ENCODE results near the gene RGS21.
"Not testable (repeated sequence)": the region's sequence is repeated elsewhere in the genome, so short reads cannot be mapped to it uniquely, and the experiment has no call there.

RGS21 gene, protein sequence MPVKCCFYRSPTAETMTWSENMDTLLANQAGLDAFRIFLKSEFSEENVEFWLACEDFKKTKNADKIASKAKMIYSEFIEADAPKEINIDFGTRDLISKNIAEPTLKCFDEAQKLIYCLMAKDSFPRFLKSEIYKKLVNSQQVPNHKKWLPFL

DNA sequence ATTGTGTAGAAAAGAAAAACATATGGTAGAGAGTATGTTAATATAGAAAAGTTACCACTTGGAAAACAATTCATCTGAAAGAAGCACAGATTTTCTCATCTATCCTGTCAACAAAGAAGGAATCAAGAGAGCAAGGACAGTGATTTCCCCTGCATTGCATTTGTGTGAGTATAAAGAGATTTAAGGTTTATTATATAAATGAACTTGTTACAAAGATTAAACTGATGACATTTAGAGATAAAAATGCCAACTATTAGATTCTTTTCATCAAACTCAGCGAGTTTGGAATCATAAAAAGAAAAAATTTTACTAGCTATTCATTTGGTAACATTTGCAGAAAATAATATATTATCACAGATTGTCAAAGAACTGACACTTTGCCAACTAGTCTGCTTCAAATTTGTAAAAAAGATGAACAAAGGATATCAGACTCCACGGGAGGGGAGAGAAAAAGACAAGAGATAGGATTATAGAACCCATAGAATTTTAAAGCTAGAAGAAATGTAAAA is at the start of gene RGS21:
Gene RGS21, plus strand, starts transcription at position 51 of the 509 bp plus-strand sequence. CDS start 26,045 bp downstream, outside the sequence.
- no peaks in the 10 kb centered on the region for H3K36me3 ChIP-seq (ENCODE audit: control insufficient read depth, low read depth, low read length)
- no peaks in the 10 kb centered on the region for H3K9me3 ChIP-seq (ENCODE audit: control insufficient read depth, low read depth, low read length)
- H3K9ac ChIP-seq (ENCODE audit: low read length): no peak within 1 kb of the TSS
- no peak within 1 kb of the TSS for H3K4me3 ChIP-seq (ENCODE audit: low read length)
- no peak within 1 kb of the TSS for H3K27ac ChIP-seq (ENCODE audit: low read length)
- H3K4me1 ChIP-seq (ENCODE audit: control insufficient read depth, low read depth, low read length): peaks cover 3% of the 10 kb centered on the region
- no peaks in the 10 kb centered on the region for H3K27me3 ChIP-seq (ENCODE audit: control insufficient read depth, insufficient read depth, low read length)

DNA sequence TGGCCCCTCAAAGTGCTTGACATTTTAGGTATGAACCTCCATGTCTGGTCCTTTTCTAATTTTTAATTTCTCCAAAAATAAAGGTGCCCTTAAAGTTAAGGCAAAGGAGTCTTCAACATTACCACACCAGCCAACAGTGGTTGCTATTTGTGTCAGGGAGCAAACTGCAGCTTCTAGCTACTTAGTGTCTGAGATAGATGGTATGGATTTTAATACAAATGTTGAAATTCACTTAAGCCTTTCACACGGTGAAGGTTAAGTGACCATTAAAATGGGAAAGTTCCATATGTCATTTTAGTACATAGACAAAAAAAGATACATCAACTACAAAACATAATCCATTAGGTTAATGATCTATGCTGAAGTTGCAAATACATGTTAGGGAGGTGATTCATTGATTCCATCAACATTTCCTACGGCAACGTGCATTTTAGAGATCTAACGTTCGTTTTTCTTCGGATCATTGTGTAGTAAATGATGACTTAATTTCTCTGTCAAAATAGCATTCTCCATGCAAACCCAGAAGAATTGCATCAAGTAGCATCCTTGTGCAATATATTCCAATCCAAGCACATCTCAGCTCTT is 48.2 kb upstream of the RGS21 start:
- no peak overlapping the region for H3K4me3 ChIP-seq (ENCODE audit: low read length)
- no peaks in the 10 kb centered on the region for H3K4me1 ChIP-seq (ENCODE audit: control insufficient read depth, low read depth, low read length)
- H3K27ac ChIP-seq (ENCODE audit: low read length): no peak overlapping the region

DNA sequence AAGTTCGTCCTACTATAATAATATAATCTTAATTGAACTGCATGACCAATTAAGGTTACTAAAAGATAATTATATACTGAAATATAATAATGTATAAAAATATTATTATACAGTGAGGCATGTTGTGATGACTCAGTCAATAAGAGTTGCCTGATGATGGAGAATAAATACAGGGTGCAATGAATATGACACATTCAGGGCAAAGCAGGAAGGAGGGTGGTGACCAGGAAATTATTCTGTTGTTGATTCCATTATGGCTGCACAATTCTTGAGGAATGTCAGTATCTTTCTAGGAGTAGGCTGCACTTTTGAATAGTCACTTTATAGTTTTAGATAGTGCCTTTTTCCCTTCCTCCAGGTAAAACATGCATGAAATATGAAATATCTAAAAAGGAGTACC is 46.4 kb upstream of the RGS21 start:
- Histone ChIP-seq H3K4me1 (ENCODE audit: control insufficient read depth, low read depth, low read length) (no peaks in the 10 kb centered on the region), H3K9ac (ENCODE audit: low read length) (no peak overlapping the region), H3K27ac (ENCODE audit: low read length) (no peak overlapping the region), H3K9me3 (ENCODE audit: control insufficient read depth, low read depth, low read length) (no peaks in the 10 kb centered on the region), H3K4me3 (ENCODE audit: low read length) (no peak overlapping the region), H3K36me3 (ENCODE audit: control insufficient read depth, low read depth, low read length) (no peaks in the 10 kb centered on the region), H3K27me3 (ENCODE audit: control insufficient read depth, insufficient read depth, low read length) (no peaks in the 10 kb centered on the region)

More for the DNA sequence above, 48.2 kb upstream of the RGS21 start:
- Histone ChIP-seq H3K9me3 (ENCODE audit: control insufficient read depth, low read depth, low read length) (no peaks in the 10 kb centered on the region), H3K27me3 (ENCODE audit: control insufficient read depth, insufficient read depth, low read length) (no peaks in the 10 kb centered on the region), H3K9ac (ENCODE audit: low read length) (no peak overlapping the region), H3K36me3 (ENCODE audit: control insufficient read depth, low read depth, low read length) (no peaks in the 10 kb centered on the region)

- Histone ChIP-seq H3K36me3 (ENCODE audit: control insufficient read depth, low read depth, low read length) (no peaks in the 10 kb centered on the region), H3K4me1 (ENCODE audit: control insufficient read depth, low read depth, low read length) (no peaks in the 10 kb centered on the region), H3K9ac (ENCODE audit: low read length) (no peak overlapping the region), H3K9me3 (ENCODE audit: control insufficient read depth, low read depth, low read length) (no peaks in the 10 kb centered on the region), H3K4me3 (ENCODE audit: low read length) (no peak overlapping the region), H3K27me3 (ENCODE audit: control insufficient read depth, insufficient read depth, low read length) (no peaks in the 10 kb centered on the region), H3K27ac (ENCODE audit: low read length) (no peak overlapping the region)
Observed at GRCh38 chr1:192272732-192273131, 44.1 kb upstream of the RGS21 start.

DNA sequence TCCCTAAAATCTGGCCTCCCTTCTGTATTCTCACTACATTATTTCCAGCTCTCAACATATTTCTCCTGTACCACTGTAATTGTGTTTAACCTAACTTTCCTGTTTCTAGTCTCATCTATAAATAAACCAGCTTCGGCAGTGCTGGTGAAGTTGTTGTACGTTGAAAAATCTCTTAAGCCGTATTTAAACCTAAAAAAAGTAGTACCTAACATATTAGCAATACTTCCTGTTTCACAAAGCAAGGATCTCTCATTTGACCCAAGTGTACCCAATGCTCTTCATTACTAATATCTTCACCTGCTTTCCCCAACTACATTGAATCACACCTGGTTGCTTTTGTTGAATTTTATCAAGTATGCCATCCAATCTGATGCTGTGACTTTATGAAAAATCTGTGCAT is 42.2 kb upstream of the RGS21 start:
- no peak overlapping the region for H3K4me3 ChIP-seq (ENCODE audit: low read length)
- no peaks in the 10 kb centered on the region for H3K4me1 ChIP-seq (ENCODE audit: control insufficient read depth, low read depth, low read length)
- no peak overlapping the region for H3K27ac ChIP-seq (ENCODE audit: low read length)
- H3K27me3 ChIP-seq (ENCODE audit: control insufficient read depth, insufficient read depth, low read length): no peaks in the 10 kb centered on the region
- H3K9me3 ChIP-seq (ENCODE audit: control insufficient read depth, low read depth, low read length): no peaks in the 10 kb centered on the region
- H3K9ac ChIP-seq (ENCODE audit: low read length): no peak overlapping the region
- H3K36me3 ChIP-seq (ENCODE audit: control insufficient read depth, low read depth, low read length): no peaks in the 10 kb centered on the region

- Histone ChIP-seq H3K4me3 (ENCODE audit: low read length) (no peak overlapping the region), H3K4me1 (ENCODE audit: control insufficient read depth, low read depth, low read length) (no peaks in the 10 kb centered on the region), H3K27ac (ENCODE audit: low read length) (no peak overlapping the region), H3K36me3 (ENCODE audit: control insufficient read depth, low read depth, low read length) (no peaks in the 10 kb centered on the region), H3K9me3 (ENCODE audit: control insufficient read depth, low read depth, low read length) (peaks cover 3% of the 10 kb centered on the region), H3K9ac (ENCODE audit: low read length) (no peak overlapping the region), H3K27me3 (ENCODE audit: control insufficient read depth, insufficient read depth, low read length) (no peaks in the 10 kb centered on the region)
Observed at GRCh38 chr1:192277635-192278034, 39.2 kb upstream of the RGS21 start.

DNA sequence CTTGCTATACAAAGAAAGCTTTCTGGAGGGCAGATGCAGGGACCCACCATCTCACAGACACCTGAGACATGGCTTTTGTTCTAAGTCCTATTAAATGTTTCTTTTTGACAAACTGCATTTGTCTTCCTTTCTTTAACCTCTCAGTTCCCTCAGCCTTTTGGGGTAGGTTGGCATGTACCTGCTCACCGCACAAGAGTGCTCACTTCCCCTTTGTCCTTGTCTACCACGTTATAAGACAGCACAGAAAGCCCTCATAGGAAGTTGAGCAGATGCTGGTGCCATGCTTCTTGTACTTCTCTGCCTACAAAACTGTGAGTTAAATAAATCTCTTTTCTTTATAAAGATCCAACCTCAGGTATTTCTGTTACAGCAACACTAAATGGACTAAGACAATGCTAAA is 31.9 kb upstream of the RGS21 start:
- Histone ChIP-seq H3K9me3 (ENCODE audit: control insufficient read depth, low read depth, low read length) (peaks cover 3% of the 10 kb centered on the region), H3K27me3 (ENCODE audit: control insufficient read depth, insufficient read depth, low read length) (no peaks in the 10 kb centered on the region), H3K9ac (ENCODE audit: low read length) (no peak overlapping the region), H3K4me3 (ENCODE audit: low read length) (no peak overlapping the region), H3K27ac (ENCODE audit: low read length) (no peak overlapping the region), H3K36me3 (ENCODE audit: control insufficient read depth, low read depth, low read length) (no peaks in the 10 kb centered on the region), H3K4me1 (ENCODE audit: control insufficient read depth, low read depth, low read length) (no peaks in the 10 kb centered on the region)

- Histone ChIP-seq H3K9ac (ENCODE audit: low read length) (no peak overlapping the region), H3K27ac (ENCODE audit: low read length) (no peak overlapping the region), H3K27me3 (ENCODE audit: control insufficient read depth, insufficient read depth, low read length) (no peaks in the 10 kb centered on the region), H3K36me3 (ENCODE audit: control insufficient read depth, low read depth, low read length) (no peaks in the 10 kb centered on the region), H3K9me3 (ENCODE audit: control insufficient read depth, low read depth, low read length) (no peaks in the 10 kb centered on the region), H3K4me3 (ENCODE audit: low read length) (no peak overlapping the region), H3K4me1 (ENCODE audit: control insufficient read depth, low read depth, low read length) (no peaks in the 10 kb centered on the region)
Observed at GRCh38 chr1:192303029-192303428, 13.8 kb upstream of the RGS21 start.

DNA sequence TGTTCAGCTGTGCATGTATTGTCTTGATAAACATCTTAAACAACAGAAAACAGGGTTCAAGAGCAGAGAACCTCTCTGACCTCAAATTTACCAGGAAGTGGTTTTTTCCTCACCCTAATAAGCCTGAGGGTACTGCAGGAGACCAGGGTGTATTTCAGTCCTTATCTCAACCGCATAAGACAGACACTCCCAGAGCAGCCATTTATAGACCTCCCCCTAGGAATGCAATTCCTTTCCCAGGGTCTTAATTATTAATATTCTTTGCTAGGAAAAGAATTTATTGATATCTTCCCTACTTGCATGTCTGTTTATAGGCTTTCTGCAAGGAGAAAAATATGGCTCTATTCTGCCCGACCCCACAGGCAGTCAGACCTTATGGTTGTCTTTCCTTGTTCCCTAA is 8.5 kb upstream of the RGS21 start:
- H3K27me3 ChIP-seq (ENCODE audit: control insufficient read depth, insufficient read depth, low read length); H3K27ac ChIP-seq (ENCODE audit: low read length); H3K36me3 ChIP-seq (ENCODE audit: control insufficient read depth, low read depth, low read length); H3K4me1 ChIP-seq (ENCODE audit: control insufficient read depth, low read depth, low read length); H3K9ac ChIP-seq (ENCODE audit: low read length); H3K4me3 ChIP-seq (ENCODE audit: low read length); H3K9me3 ChIP-seq (ENCODE audit: control insufficient read depth, low read depth, low read length): not testable (repeated sequence)

GRCh38 chr1:192311281-192311680 is 5.5 kb upstream of the RGS21 start:
- H3K4me1 ChIP-seq (ENCODE audit: control insufficient read depth, low read depth, low read length): no peaks in the 10 kb centered on the region
- H3K27ac ChIP-seq (ENCODE audit: low read length): no peak overlapping the region
- H3K9me3 ChIP-seq (ENCODE audit: control insufficient read depth, low read depth, low read length): no peaks in the 10 kb centered on the region
- no peaks in the 10 kb centered on the region for H3K27me3 ChIP-seq (ENCODE audit: control insufficient read depth, insufficient read depth, low read length)
- H3K9ac ChIP-seq (ENCODE audit: low read length): no peak overlapping the region
- no peak overlapping the region for H3K4me3 ChIP-seq (ENCODE audit: low read length)
- H3K36me3 ChIP-seq (ENCODE audit: control insufficient read depth, low read depth, low read length): no peaks in the 10 kb centered on the region

DNA sequence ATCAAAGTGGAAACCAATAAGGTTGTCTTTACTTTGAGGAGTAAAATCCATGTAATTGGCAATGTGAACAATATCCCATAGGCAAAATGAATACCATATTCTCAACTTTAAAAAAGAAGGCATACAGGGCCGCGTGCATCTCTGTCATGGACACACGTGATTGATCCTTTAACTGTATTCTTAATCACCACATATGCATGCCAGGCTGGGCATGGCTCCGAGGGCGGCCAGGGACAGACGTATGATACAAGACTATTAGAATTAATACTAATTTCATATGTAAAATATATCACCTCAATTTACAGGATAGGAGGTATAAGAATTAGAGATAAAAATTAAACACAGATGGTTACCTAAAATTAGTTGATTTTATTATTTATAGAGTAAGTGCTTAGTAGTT is 11.2 kb downstream of the RGS21 start:
- no peak overlapping the region for H3K9ac ChIP-seq (ENCODE audit: low read length)
- H3K4me3 ChIP-seq (ENCODE audit: low read length): no peak overlapping the region
- no peaks in the 10 kb centered on the region for H3K4me1 ChIP-seq (ENCODE audit: control insufficient read depth, low read depth, low read length)
- no peaks in the 10 kb centered on the region for H3K36me3 ChIP-seq (ENCODE audit: control insufficient read depth, low read depth, low read length)
- H3K9me3 ChIP-seq (ENCODE audit: control insufficient read depth, low read depth, low read length): no peaks in the 10 kb centered on the region
- no peak overlapping the region for H3K27ac ChIP-seq (ENCODE audit: low read length)
- H3K27me3 ChIP-seq (ENCODE audit: control insufficient read depth, insufficient read depth, low read length): no peaks in the 10 kb centered on the region

- Histone ChIP-seq H3K4me1 (ENCODE audit: control insufficient read depth, low read depth, low read length) (peaks cover 8% of the 10 kb centered on the region), H3K9ac (ENCODE audit: low read length) (no peak overlapping the region), H3K27ac (ENCODE audit: low read length) (no peak overlapping the region), H3K4me3 (ENCODE audit: low read length) (no peak overlapping the region), H3K9me3 (ENCODE audit: control insufficient read depth, low read depth, low read length) (no peaks in the 10 kb centered on the region), H3K27me3 (ENCODE audit: control insufficient read depth, insufficient read depth, low read length) (no peaks in the 10 kb centered on the region), H3K36me3 (ENCODE audit: control insufficient read depth, low read depth, low read length) (no peaks in the 10 kb centered on the region)
Observed at GRCh38 chr1:192342842-192343241, 26.1 kb downstream of the RGS21 start.
